HepG2 (cell line): ENCODE results near the gene PPARA. TPM values are rescaled to one million over a fixed set of nuclear protein-coding genes. Genes with fewer than 3 reads are reported as not detected.

Source experiments
- ATAC-seq: fragments of 200-7000 bp; cut with Tn5 transposase; 3 replicates; pipeline ENCODE4 v1.9.1; 2020; ENCODE audit warnings: mild to moderate bottlenecking, moderate library complexity
- BruUV-seq: library from RNA; stranded (reverse); fragments of 400-500 nt; replicated peaks from 2 replicates; lab custom pipeline; 2021; lab: Mats Ljungman, UMichigan
- CTCF ChIA-PET: fragments of 300-600 bp; formaldehyde crosslinking; extraction: SDS; loops from one replicate; lab custom pipeline; 2021; ENCODE audit warnings: low total read pairs, inconsistent platforms, low intra/inter-chr PET ratio; lab: Yijun Ruan, JAX
- POLR2A ChIA-PET: fragments of 350-600 bp; sonication (Branson Sonifier 250); formaldehyde crosslinking; loops from one replicate; lab custom pipeline; 2020; ENCODE audit warnings: antibody characterized with exemption, inconsistent platforms; lab: Yijun Ruan, JAX
- DNase-seq: peaks from one replicate; pipeline ENCODE4 v3.0.0-alpha.2; 2015; ENCODE audit warnings: low spot score
- FAIRE-seq: peaks from 3 replicates; lab custom pipeline; 2011; peaks lifted over from hg19 to GRCh38; lab: Jason Lieb, UNC
- H2AFZ ChIP-seq: one replicate; pipeline ENCODE4 v1.6.1; 2011; ENCODE audit warnings: low read length, inconsistent platforms
- H3K27ac ChIP-seq: fragments of 300-600 bp; 3 replicates; pipeline ENCODE4 v1.8.0; 2011; ENCODE audit warnings: mixed run types, mild to moderate bottlenecking, mixed read lengths, low read length, inconsistent platforms; ENCODE audit not compliant: insufficient read depth; ENCODE audit errors: extremely low read length
- H3K27me3 ChIP-seq, 2 experiments: fragments of 200-600 bp in 1 of 2; 2 replicates in 1 of 2; 3 replicates in 1 of 2; pipeline versions ENCODE4 v1.6.0 to v1.8.0; 2011; ENCODE audit warnings: low read length in 2 of 2, mild to moderate bottlenecking in 2 of 2, moderate library complexity in 2 of 2, inconsistent platforms in 1 of 2; ENCODE audit not compliant: insufficient read depth in 2 of 2, control insufficient read depth in 1 of 2
- H3K36me3 ChIP-seq, 2 experiments: fragments of 200-600 bp in 1 of 2; replicated peaks in 1 of 2; 2 replicates in 1 of 2; 3 replicates in 1 of 2; pipeline versions ENCODE4 v1.5.1 to v1.8.0; 2011; ENCODE audit warnings: low read length in 2 of 2, inconsistent platforms in 1 of 2; ENCODE audit not compliant: insufficient read depth in 2 of 2, control insufficient read depth in 1 of 2
- H3K4me1 ChIP-seq: 2 replicates; pipeline ENCODE4 v1.5.1; 2012; ENCODE audit warnings: low read length, inconsistent platforms; ENCODE audit not compliant: insufficient read depth
- H3K4me2 ChIP-seq: 2 replicates; pipeline ENCODE4 v1.6.0; 2011; ENCODE audit warnings: low read depth, low read length, inconsistent platforms
- H3K4me3 ChIP-seq, 3 experiments: fragments of 200-600 bp in 1 of 3; sonication (generic), shearing (Covaris generic) in 1 of 3; replicated peaks in 1 of 3; 2 replicates each; pipeline ENCODE4 v1.5.1; 2011 to 2016; ENCODE audit warnings: low read length in 3 of 3, inconsistent platforms in 2 of 3, low read depth in 2 of 3, mild to moderate bottlenecking in 2 of 3, control low read depth in 1 of 3, mixed read lengths in 1 of 3; ENCODE audit not compliant: insufficient read depth in 1 of 3
- H3K79me2 ChIP-seq: one replicate; pipeline ENCODE4 v1.6.1; 2011; ENCODE audit warnings: low read length, inconsistent platforms; ENCODE audit not compliant: insufficient read depth
- H3K9ac ChIP-seq: 2 replicates; pipeline ENCODE4 v1.6.0; 2011; ENCODE audit warnings: mild to moderate bottlenecking, low read depth, low read length, inconsistent platforms; ENCODE audit not compliant: insufficient read depth
- H3K9me3 ChIP-seq: 2 replicates; pipeline ENCODE4 v1.5.1; 2012; ENCODE audit warnings: mild to moderate bottlenecking, low read length
- H4K20me1 ChIP-seq: 2 replicates; pipeline ENCODE4 v1.6.0; 2011; ENCODE audit warnings: inconsistent platforms, mild to moderate bottlenecking, low read length, moderate library complexity; ENCODE audit not compliant: insufficient read depth
- BRCA1 ChIP-seq: sonication (generic); formaldehyde crosslinking; IDR thresholded peaks from 2 replicates; pipeline ENCODE4 v1.4.0; 2020; ENCODE audit warnings: missing genetic modification reagents
- ISX ChIP-seq: sonication (generic); formaldehyde crosslinking; conservative IDR thresholded peaks from 2 replicates; pipeline ENCODE4 v1.5.0; 2020; ENCODE audit warnings: missing genetic modification reagents
- JUNB ChIP-seq: sonication (generic); formaldehyde crosslinking; IDR thresholded peaks from 2 replicates; pipeline ENCODE4 v1.8.0; 2022; ENCODE audit warnings: missing genetic modification reagents, mild to moderate bottlenecking, borderline replicate concordance
- KDM2A ChIP-seq: sonication (generic); formaldehyde crosslinking; IDR thresholded peaks from 2 replicates; pipeline ENCODE4 v1.4.0; 2020; ENCODE audit warnings: low read depth, missing genetic modification reagents, borderline replicate concordance
- KLF13 ChIP-seq: sonication (generic); formaldehyde crosslinking; IDR thresholded peaks from 2 replicates; pipeline ENCODE4 v1.4.0; 2020; ENCODE audit warnings: mild to moderate bottlenecking, missing genetic modification reagents
- PPARG ChIP-seq: conservative IDR thresholded peaks from 2 replicates; pipeline ENCODE4 v1.6.1; 2016; ENCODE audit warnings: missing biosample characterization, missing genetic modification reagents
- TAF15 ChIP-seq: fragments of 200-400 bp; formaldehyde crosslinking; IDR thresholded peaks from one replicate; pipeline ENCODE4 v1.6.1; 2018; ENCODE audit warnings: mild to moderate bottlenecking, low read depth, low read length; ENCODE audit not compliant: poor library complexity, severe bottlenecking
- TCF7L2 ChIP-seq: IDR thresholded peaks from 2 replicates; pipeline ENCODE4 v1.6.1; 2011; ENCODE audit warnings: mild to moderate bottlenecking, low read depth, low read length, moderate library complexity
- ZNF230 ChIP-seq: sonication (generic); formaldehyde crosslinking; IDR thresholded peaks from 2 replicates; pipeline ENCODE4 v1.4.0; 2020; ENCODE audit warnings: mild to moderate bottlenecking, missing genetic modification reagents
- WGBS: methylation state at CpG from one replicate; pipeline ENCODE4 v1.1.6; 2017; ENCODE audit warnings: low lambda C conversion rate; 5-methylcytosine and 5-hydroxymethylcytosine counted together
- in situ Hi-C: cut with HindIII; loops from 2 replicates; pipeline ENCODE4 v1.10.0; 2017; ENCODE audit warnings: low pct_unique_long_range_greater_than_20kb; ENCODE audit not compliant: extremely low pct_ligation_motif_present
- intact Hi-C: fragments of 100-400 bp; cut with micrococcal nuclease; formaldehyde crosslinking; loops from one replicate; pipeline ENCODE4 v1.10.0; 2022; ENCODE audit not compliant: unreplicated experiment
- polyA plus RNA-seq, 8 experiments: library from polyadenylated mRNA; depleted of rRNA in 3 of 8; stranded (reverse) in 7 of 8; unstranded in 1 of 8; fragments of >200 nt; fragmentation: Illumina TruSeq in 4 of 8; extraction: Trizol in 4 of 8; gene quantifications; 2 replicates each; pipeline versions ENCODE4 v1.2.1 to v1.2.3, GENCODE V29; 2011 to 2016; ENCODE audit warnings: low read depth in 4 of 8, missing spikeins in 1 of 8, mixed read lengths in 1 of 8; ENCODE audit not compliant: insufficient read depth in 1 of 8
- total RNA-seq, 5 experiments: library from RNA; depleted of rRNA; stranded (reverse); fragments of >200 nt; fragmentation: Illumina TruSeq; extraction: Trizol; gene quantifications; 2 replicates each; pipeline ENCODE4 v1.2.3, GENCODE V29; 2016; ENCODE audit warnings: low read depth in 1 of 5
- TF ChIP-seq, protein P1 (sequence below): sonication (generic); formaldehyde crosslinking; IDR thresholded peaks from 2 replicates; pipeline ENCODE4 v1.5.0; 2020; ENCODE audit warnings: missing genetic modification reagents, mild to moderate bottlenecking, borderline replicate concordance
- TF ChIP-seq, protein P2 (sequence below): sonication (generic); formaldehyde crosslinking; IDR thresholded peaks from 2 replicates; pipeline ENCODE4 v1.4.0; 2020; ENCODE audit warnings: missing genetic modification reagents

The PPARA gene
- total and polyA plus RNA-seq, 2 of the 13 experiments (the other 11 are each of a cell fraction or from before 2014, with no cell fraction given) = 18.2 to 24.7 TPM

DNA sequence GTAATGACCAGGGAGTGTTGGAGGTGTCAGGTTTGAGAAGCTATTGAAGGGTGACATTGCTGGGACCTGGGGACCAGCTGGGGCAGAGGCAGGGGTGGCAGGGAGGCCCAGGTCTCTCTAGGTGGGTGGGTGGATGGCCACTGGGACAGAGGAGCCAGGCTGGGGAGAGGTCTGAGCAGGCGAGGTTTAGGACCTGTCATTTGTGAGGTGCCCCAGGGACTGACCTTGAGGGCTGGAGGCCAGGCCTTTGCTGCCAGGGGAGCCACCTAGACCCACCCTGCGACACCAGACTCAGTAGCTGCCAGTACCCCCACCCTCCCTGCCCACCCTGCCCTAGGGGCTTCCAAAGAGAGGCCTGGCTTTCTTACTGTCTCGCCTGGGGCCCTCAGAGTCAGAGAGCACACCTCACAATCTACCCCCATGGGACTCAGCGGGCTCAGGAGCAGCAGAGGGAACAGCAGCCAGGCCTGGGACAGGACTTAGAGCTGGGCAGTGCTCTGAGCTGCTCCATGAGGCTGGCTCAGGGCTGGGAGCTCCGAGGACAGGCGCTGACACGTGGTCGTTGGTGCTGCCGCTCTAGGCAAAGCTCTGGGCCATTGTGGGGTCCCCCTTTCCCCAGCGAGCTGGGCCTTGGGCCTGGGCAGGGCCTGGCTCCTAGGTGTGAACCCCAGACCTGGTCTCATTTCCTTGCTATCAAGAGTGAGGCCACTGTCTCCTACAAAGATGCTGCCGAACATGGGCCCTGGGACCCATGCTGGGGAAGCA, 28.6 kb upstream of the PPARA start:
- Histone ChIP-seq H3K27me3 (peaks cover 10 to 57% of the 10 kb centered on the region in 2 experiments; a peak in 4 of 5 replicates), H3K4me1 (peaks cover 42% of the 10 kb centered on the region), H3K36me3 (no peaks in the 10 kb centered on the region)
- intact Hi-C loops = loop anchor here (1.0 kb wide), 1 partner anchor 193 kb away; no protein-coding TSS in a partner anchor
- DNase-seq = no peak
- TF ChIP-seq PPARG (CRISPR knock-in tag) = no peak
- TF ChIP-seq TCF7L2 = no peak
- TF ChIP-seq ISX (CRISPR knock-in tag) = no peak
- no peak for TF ChIP-seq TAF15
- no peak for TF ChIP-seq JUNB (CRISPR knock-in tag)
- no peak for TF ChIP-seq KDM2A (CRISPR knock-in tag)
- TF ChIP-seq, protein P1, sequence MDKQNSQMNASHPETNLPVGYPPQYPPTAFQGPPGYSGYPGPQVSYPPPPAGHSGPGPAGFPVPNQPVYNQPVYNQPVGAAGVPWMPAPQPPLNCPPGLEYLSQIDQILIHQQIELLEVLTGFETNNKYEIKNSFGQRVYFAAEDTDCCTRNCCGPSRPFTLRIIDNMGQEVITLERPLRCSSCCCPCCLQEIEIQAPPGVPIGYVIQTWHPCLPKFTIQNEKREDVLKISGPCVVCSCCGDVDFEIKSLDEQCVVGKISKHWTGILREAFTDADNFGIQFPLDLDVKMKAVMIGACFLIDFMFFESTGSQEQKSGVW (CRISPR knock-in tag) = no peak
- TF ChIP-seq ZNF230 (CRISPR knock-in tag) = no peak
- TF ChIP-seq, protein P2, sequence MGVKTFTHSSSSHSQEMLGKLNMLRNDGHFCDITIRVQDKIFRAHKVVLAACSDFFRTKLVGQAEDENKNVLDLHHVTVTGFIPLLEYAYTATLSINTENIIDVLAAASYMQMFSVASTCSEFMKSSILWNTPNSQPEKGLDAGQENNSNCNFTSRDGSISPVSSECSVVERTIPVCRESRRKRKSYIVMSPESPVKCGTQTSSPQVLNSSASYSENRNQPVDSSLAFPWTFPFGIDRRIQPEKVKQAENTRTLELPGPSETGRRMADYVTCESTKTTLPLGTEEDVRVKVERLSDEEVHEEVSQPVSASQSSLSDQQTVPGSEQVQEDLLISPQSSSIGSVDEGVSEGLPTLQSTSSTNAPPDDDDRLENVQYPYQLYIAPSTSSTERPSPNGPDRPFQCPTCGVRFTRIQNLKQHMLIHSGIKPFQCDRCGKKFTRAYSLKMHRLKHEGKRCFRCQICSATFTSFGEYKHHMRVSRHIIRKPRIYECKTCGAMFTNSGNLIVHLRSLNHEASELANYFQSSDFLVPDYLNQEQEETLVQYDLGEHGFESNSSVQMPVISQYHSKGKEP = no peak
- no peak for TF ChIP-seq BRCA1 (CRISPR knock-in tag)
- no peak for TF ChIP-seq KLF13 (CRISPR knock-in tag)
- TF ChIP-seq, all 625 proteins: peak for 0
- FAIRE-seq (no peak), ATAC-seq (no peak)
- H4K20me1 ChIP-seq = no peaks in the 10 kb centered on the region
- no peak overlapping the region; the same call in 1 of the 2 replicates for H3K4me2 ChIP-seq
- in situ Hi-C loops = loop anchor here (5.0 to 25.0 kb wide), 2 partner anchors 191 to 484 kb away; no protein-coding TSS in a partner anchor
- no peak overlapping the region for H3K9ac ChIP-seq
- no peaks in the 10 kb centered on the region for H3K79me2 ChIP-seq
- no peak overlapping the region for H2AFZ ChIP-seq
- BruUV-seq = no TSS peak
- H3K9me3 ChIP-seq = no peaks in the 10 kb centered on the region
- 0% methylated on average over 3 of the region's 11 CpGs for WGBS
- no peak overlapping the region for H3K4me3 ChIP-seq
- ChIA-PET POLR2A (no interaction called here), CTCF (interaction anchor here (1.0 to 3.2 kb wide), 3 partner anchors 9 to 193 kb away, joined by 4 to 37 read pairs (median 4); no protein-coding TSS in a partner anchor)
- no peak overlapping the region for H3K27ac ChIP-seq
